Stimulated activated CD4-positive, alpha-beta T cell treated with anti-CD3 and anti-CD28 coated beads, Interleukin-15, amount 100 ng/mL, for 1 hour (primary cell): ENCODE data around the gene DAP.
"Not testable (repeated sequence)": the region's sequence is repeated elsewhere in the genome, so short reads cannot be mapped to it uniquely, and the experiment has no call there.

ENCODE experiments used
- DNase-seq, 2 donors: peaks; one replicate each; pipeline ENCODE4 v3.0.0-alpha.2; 2020; ENCODE audit warnings: low read depth in 1 of 2, low spot score in 1 of 2

DAP gene

GRCh38 chr5:10761185-10761932 is at the start of gene DAP:
TSS of gene DAP (minus strand) at chr5:10761234. CDS start at chr5:10761068, 166 bp downstream.
- DNase-seq = peak; percentile 84 to 85

GRCh38 chr5:10808347-10809226 is 47.6 kb upstream of the DAP start:
- no peak for DNase-seq

GRCh38 chr5:10801931-10802666 is 41.1 kb upstream of the DAP start:
- DNase-seq = no peak

- no peak for DNase-seq
Measured at GRCh38 chr5:10800852-10801251, 39.8 kb upstream of the DAP start.

GRCh38 chr5:10797261-10797660 is 36.2 kb upstream of the DAP start:
- no peak for DNase-seq

- no peak for DNase-seq
Measured at GRCh38 chr5:10793785-10794184, 32.8 kb upstream of the DAP start.

- DNase-seq = no peak
Measured at GRCh38 chr5:10792336-10792735, 31.3 kb upstream of the DAP start.

GRCh38 chr5:10789726-10790125 is 28.7 kb upstream of the DAP start:
- DNase-seq = no peak

GRCh38 chr5:10789021-10789420 is 28.0 kb upstream of the DAP start:
- DNase-seq = no peak

- DNase-seq = no peak
Measured at GRCh38 chr5:10788358-10788757, 27.3 kb upstream of the DAP start.

GRCh38 chr5:10786835-10787234 is 25.8 kb upstream of the DAP start:
- DNase-seq = no peak

GRCh38 chr5:10780208-10780607 is 19.2 kb upstream of the DAP start:
- not testable (repeated sequence) for DNase-seq

GRCh38 chr5:10779592-10779991 is 18.6 kb upstream of the DAP start:
- DNase-seq = no peak

GRCh38 chr5:10778179-10778910 is 17.3 kb upstream of the DAP start:
- DNase-seq = no peak

- DNase-seq = no peak
Measured at GRCh38 chr5:10775646-10776045, 14.6 kb upstream of the DAP start.

GRCh38 chr5:10772901-10773585 is 12.0 kb upstream of the DAP start:
- DNase-seq = no peak

GRCh38 chr5:10768328-10768899 is 7.4 kb upstream of the DAP start:
- no peak for DNase-seq

GRCh38 chr5:10762776-10763500 is 1.9 kb upstream of the DAP start:
- no peak for DNase-seq
